HG03439 (cell line): ENCODE measurements around the gene UQCC3.
"Not testable (repeated sequence)": the region's sequence is repeated elsewhere in the genome, so short reads cannot be mapped to it uniquely, and the experiment has no call there.

ENCODE experiments used
- ATAC-seq: cut with Tn5 transposase; IDR thresholded peaks from one replicate; pipeline ENCODE4 v1.9.1; 2021; ENCODE audit warnings: mild to moderate bottlenecking, moderate library complexity; ENCODE audit not compliant: unreplicated experiment

UQCC3 gene

GRCh38 chr11:62671608-62672389 is at the start of gene UQCC3, which contains the start of gene LBHD1:
Gene UQCC3, plus strand, starts transcription at chr11:62671673. Its CDS starts 73 bp downstream, at chr11:62671746.
Gene LBHD1, minus strand, starts transcription at chr11:62672267. Its CDS starts 2,236 bp downstream, at chr11:62670031.
- ATAC-seq: peak; percentile 50

- no peak for ATAC-seq
Observed at GRCh38 chr11:62622476-62623089, 48.9 kb upstream of the UQCC3 start.

GRCh38 chr11:62627713-62628112 is 43.8 kb upstream of the UQCC3 start:
- no peak for ATAC-seq

- no peak for ATAC-seq
Observed at GRCh38 chr11:62632492-62632891, 39.0 kb upstream of the UQCC3 start.

- no peak for ATAC-seq
Observed at GRCh38 chr11:62644220-62644619, 27.3 kb upstream of the UQCC3 start.

GRCh38 chr11:62645671-62645945 is 25.9 kb upstream of the UQCC3 start:
- no peak for ATAC-seq

GRCh38 chr11:62645946-62646824 is 25.3 kb upstream of the UQCC3 start, which contains the start of gene GANAB:
Gene GANAB, minus strand, starts transcription at chr11:62646613. Its CDS starts 14 bp downstream, at chr11:62646599.
- peak; percentile 92 for ATAC-seq

- no peak for ATAC-seq
Observed at GRCh38 chr11:62646825-62647608, 24.5 kb upstream of the UQCC3 start.

- no peak for ATAC-seq
Observed at GRCh38 chr11:62647609-62648005, 23.9 kb upstream of the UQCC3 start.

- no peak for ATAC-seq
Observed at GRCh38 chr11:62648185-62648966, 23.1 kb upstream of the UQCC3 start.

- ATAC-seq: no peak
Observed at GRCh38 chr11:62648967-62649364, 22.5 kb upstream of the UQCC3 start.

GRCh38 chr11:62649486-62649885 is 22.0 kb upstream of the UQCC3 start:
- no peak for ATAC-seq

GRCh38 chr11:62650283-62650682 is 21.2 kb upstream of the UQCC3 start:
- not testable (repeated sequence) for ATAC-seq

- peak; percentile 22 for ATAC-seq
Observed at GRCh38 chr11:62652161-62653006, 19.1 kb upstream of the UQCC3 start.

GRCh38 chr11:62654297-62654696 is 17.2 kb upstream of the UQCC3 start:
- no peak for ATAC-seq

GRCh38 chr11:62656796-62657429 is 14.6 kb upstream of the UQCC3 start:
- ATAC-seq: no peak

GRCh38 chr11:62664405-62665074 is 6.9 kb upstream of the UQCC3 start:
- ATAC-seq: peak; percentile 28

GRCh38 chr11:62665075-62665598 is 6.3 kb upstream of the UQCC3 start, which contains the start of the genes C11orf98 and CSKMT:
Gene C11orf98, minus strand, starts transcription at chr11:62665210. Its CDS starts 41 bp downstream, at chr11:62665169.
Gene CSKMT, plus strand, starts transcription at chr11:62665312. Its CDS starts 568 bp downstream, at chr11:62665880.
- peak; percentile 81 for ATAC-seq
